ENCODE measurements around the gene MFAP1. TPM values are rescaled to one million over a fixed set of nuclear protein-coding genes. Genes with fewer than 3 reads are reported as not detected.

The MFAP1 gene, protein sequence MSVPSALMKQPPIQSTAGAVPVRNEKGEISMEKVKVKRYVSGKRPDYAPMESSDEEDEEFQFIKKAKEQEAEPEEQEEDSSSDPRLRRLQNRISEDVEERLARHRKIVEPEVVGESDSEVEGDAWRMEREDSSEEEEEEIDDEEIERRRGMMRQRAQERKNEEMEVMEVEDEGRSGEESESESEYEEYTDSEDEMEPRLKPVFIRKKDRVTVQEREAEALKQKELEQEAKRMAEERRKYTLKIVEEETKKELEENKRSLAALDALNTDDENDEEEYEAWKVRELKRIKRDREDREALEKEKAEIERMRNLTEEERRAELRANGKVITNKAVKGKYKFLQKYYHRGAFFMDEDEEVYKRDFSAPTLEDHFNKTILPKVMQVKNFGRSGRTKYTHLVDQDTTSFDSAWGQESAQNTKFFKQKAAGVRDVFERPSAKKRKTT
- total RNA-seq, result 10 to 100 TPM; 10.2 to 13.3 (median 12.3) TPM
- 21.0 TPM for total RNA-seq (2013)

- Mint-ChIP-seq H3K9me3 (no peaks in the 10 kb centered on the region), H3K27me3 (ENCODE audit: low read depth in 2 of 2) (no peaks in the 10 kb centered on the region), H3K4me3 (peak within 1 kb of the TSS; percentile 99), H3K36me3 (no peaks in the 10 kb centered on the region), H3K27ac (peak within 1 kb of the TSS; percentile 99), H3K4me1 (peaks cover 44 to 50% of the 10 kb centered on the region in 2 donors)
- Histone ChIP-seq H3K4me1 (ENCODE audit: control insufficient read depth, insufficient read depth, low read length) (peaks cover 34% of the 10 kb centered on the region), H3K36me3 (ENCODE audit: control insufficient read depth, insufficient read depth, low read length) (peaks cover 3% of the 10 kb centered on the region), H3K27ac (ENCODE audit: low read length) (peak within 1 kb of the TSS; percentile 97), H3K4me3 (ENCODE audit: low read length) (peak within 1 kb of the TSS; percentile 99), H3K9me3 (ENCODE audit: control insufficient read depth, insufficient read depth, low read length) (no peaks in the 10 kb centered on the region), H3K27me3 (ENCODE audit: control insufficient read depth, insufficient read depth, low read length) (no peaks in the 10 kb centered on the region)
- no peak for TF ChIP-seq CTCF (IDR thresholded peaks at IDR 0.05)
- WGBS (ENCODE audit: insufficient coverage), result 6% methylated on average over 45 of the region's 46 CpGs
- ATAC-seq (peak; percentile 87 to 92 (median 90)), DNase-seq (peak; percentile 80 to 99)
- intact Hi-C loops (cut with micrococcal nuclease), result loop anchor here (1.0 kb wide), 2 partner anchors 24 to 32 kb away; partner anchors contain the start of genes HYPK, SERF2 and SERINC4
These were observed at the start of gene MFAP1 for GRCh38 chr15:43824302-43825246. Gene MFAP1 (minus strand): TSS chr15:43824690. CDS start chr15:43824569, 121 bp downstream.

DNA sequence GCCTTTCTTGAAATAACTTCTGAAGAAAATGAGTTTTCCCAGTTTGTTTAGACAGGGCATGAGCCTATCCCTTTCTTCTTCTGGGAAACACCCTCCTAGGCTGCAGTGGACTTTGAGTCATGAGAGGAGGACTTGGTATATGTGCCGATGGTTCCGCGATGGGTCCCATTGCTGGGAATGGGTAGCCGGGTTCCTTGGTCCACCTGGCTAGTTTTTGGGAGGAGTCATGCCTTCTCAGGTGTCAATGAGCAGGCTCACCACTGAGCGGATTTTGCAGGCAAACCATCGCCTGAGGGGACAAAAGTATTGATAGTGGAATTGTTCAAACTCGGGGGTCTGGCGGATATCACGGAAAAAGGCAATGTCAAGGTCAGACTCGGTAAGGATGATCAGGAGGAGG is 49.2 kb upstream of the MFAP1 start:
- 89% methylated on average over 10 of the region's 10 CpGs for WGBS (ENCODE audit: insufficient coverage)
- Histone ChIP-seq H3K36me3 (ENCODE audit: control insufficient read depth, insufficient read depth, low read length) (no peaks in the 10 kb centered on the region), H3K9me3 (ENCODE audit: control insufficient read depth, insufficient read depth, low read length) (no peaks in the 10 kb centered on the region), H3K27ac (ENCODE audit: low read length) (no peak overlapping the region), H3K4me3 (ENCODE audit: low read length) (no peak overlapping the region), H3K4me1 (ENCODE audit: control insufficient read depth, insufficient read depth, low read length) (no peaks in the 10 kb centered on the region), H3K27me3 (ENCODE audit: control insufficient read depth, insufficient read depth, low read length) (no peaks in the 10 kb centered on the region)
- Mint-ChIP-seq H3K4me3 (no peak overlapping the region), H3K9me3 (no peaks in the 10 kb centered on the region), H3K27me3 (ENCODE audit: low read depth in 2 of 2) (no peaks in the 10 kb centered on the region), H3K36me3 (no peaks in the 10 kb centered on the region), H3K27ac (no peak overlapping the region), H3K4me1 (no peaks in the 10 kb centered on the region)
- TF ChIP-seq CTCF (IDR thresholded peaks at IDR 0.05), result no peak
- ATAC-seq (no peak), DNase-seq (no peak)
- intact Hi-C loops (cut with micrococcal nuclease), result no loop called here

DNA sequence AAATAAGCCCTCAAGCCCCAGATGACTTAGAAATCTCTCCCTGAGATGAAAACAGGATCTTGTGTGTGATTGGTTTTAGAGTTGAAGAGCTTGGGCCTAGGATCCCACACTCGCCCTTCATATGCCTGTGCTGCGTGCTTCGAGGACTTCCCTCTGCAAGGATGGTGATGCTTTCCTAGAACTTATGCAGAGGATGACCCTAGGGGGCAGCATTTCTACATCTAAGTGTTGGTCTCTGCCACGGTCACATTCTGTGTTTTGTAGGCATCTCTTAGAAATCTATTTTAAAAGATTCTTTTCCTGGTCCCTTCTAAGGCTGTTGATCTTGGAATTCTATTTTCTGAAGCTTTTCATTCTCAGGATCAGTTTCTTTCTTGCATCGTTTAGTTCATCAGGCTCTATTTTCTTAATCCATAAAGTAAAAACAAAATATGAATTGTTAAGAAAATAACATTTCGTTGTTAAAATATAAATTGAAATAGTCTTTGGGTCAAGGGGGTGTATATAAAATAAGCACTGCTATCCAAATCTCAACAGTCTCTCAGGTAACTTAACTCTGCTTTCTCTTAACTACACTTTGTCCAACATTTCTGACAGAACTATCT is 48.0 kb upstream of the MFAP1 start:
- Mint-ChIP-seq H3K27me3 (ENCODE audit: low read depth in 2 of 2) (no peaks in the 10 kb centered on the region), H3K36me3 (no peaks in the 10 kb centered on the region), H3K4me3 (no peak overlapping the region), H3K27ac (no peak overlapping the region), H3K4me1 (no peaks in the 10 kb centered on the region), H3K9me3 (no peaks in the 10 kb centered on the region)
- no peaks in the 10 kb centered on the region for H3K9me3 ChIP-seq (ENCODE audit: control insufficient read depth, insufficient read depth, low read length)
- no peaks in the 10 kb centered on the region for H3K36me3 ChIP-seq (ENCODE audit: control insufficient read depth, insufficient read depth, low read length)
- no peak overlapping the region for H3K27ac ChIP-seq (ENCODE audit: low read length)
- H3K4me3 ChIP-seq (ENCODE audit: low read length), result no peak overlapping the region
- no peaks in the 10 kb centered on the region for H3K4me1 ChIP-seq (ENCODE audit: control insufficient read depth, insufficient read depth, low read length)
- 73% methylated on average over 4 of the region's 6 CpGs for WGBS (ENCODE audit: insufficient coverage)
- ATAC-seq (no peak), DNase-seq (peak in 1 of 2 donors; percentile 48)
- H3K27me3 ChIP-seq (ENCODE audit: control insufficient read depth, insufficient read depth, low read length), result no peaks in the 10 kb centered on the region
- intact Hi-C loops (cut with micrococcal nuclease), result no loop called here
- no peak for TF ChIP-seq CTCF (IDR thresholded peaks at IDR 0.05)
